WI38 (cell line): Measurements from ENCODE around the gene HTR3A.

Experiments used
- H3K4me3 ChIP-seq: 2 replicates; pipeline ENCODE4 v1.5.1; 2011; ENCODE audit warnings: low read depth, mild to moderate bottlenecking, control low read depth, low read length
- CTCF ChIP-seq: IDR thresholded peaks from 2 replicates; pipeline ENCODE4 v1.5.1; 2012; ENCODE audit warnings: low read depth, mild to moderate bottlenecking, control low read depth, low read length

The HTR3A gene

DNA sequence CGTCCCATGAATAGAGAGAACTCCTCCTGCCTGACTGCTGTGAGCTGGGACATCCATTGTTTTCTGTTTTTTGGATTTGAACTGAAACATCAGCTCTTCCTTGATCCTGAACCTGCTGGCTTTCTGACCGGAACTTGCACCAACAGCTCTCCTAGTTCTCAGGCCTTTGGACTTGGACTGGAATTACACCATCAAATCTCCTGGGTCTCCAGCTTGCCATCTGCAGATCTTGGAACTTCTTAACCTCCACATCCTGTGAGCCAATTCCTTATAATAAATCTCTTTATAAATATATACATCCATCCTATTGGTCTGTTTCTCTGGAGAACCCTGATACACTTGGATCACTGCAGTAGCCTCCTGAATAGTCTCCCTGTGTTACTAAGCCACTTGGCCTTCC, 42.1 kb downstream of the HTR3A start:
- TF ChIP-seq CTCF = no peak

DNA sequence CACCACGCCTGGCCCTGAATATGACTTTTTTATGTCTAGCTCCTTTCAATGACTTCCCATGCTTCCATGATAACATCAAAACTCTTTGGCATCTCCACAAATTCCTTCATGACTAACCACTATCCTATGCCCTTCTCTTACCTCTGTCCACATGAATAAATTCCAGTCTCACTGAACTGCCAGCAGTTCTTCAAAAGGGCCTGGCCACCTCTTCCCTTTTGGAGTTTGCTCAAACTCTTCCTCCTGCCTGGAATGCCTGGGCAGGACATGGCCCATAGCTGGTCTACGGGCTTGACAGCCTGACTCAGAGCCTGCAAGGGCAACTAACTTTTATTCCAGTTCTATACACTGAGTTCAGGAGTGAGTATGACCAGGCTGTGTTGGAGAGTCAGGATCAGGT, 42.8 kb downstream of the HTR3A start:
- no peak for TF ChIP-seq CTCF
- no peak overlapping the region for H3K4me3 ChIP-seq

More for the DNA sequence above, 42.1 kb downstream of the HTR3A start:
- H3K4me3 ChIP-seq = no peak overlapping the region

GRCh38 chr11:114019046-114019445, 44.1 kb downstream of the HTR3A start:
- no peak overlapping the region for H3K4me3 ChIP-seq

GRCh38 chr11:114019574-114019973, 44.7 kb downstream of the HTR3A start:
- H3K4me3 ChIP-seq = no peak overlapping the region
- TF ChIP-seq CTCF = no peak

More at GRCh38 chr11:114019046-114019445, 44.1 kb downstream of the HTR3A start:
- TF ChIP-seq CTCF = no peak

GRCh38 chr11:114025329-114025907, 50.5 kb downstream of the HTR3A start:
- TF ChIP-seq CTCF = no peak
- H3K4me3 ChIP-seq = no peak overlapping the region

- no peak overlapping the region for H3K4me3 ChIP-seq
- TF ChIP-seq CTCF = no peak
Measured at GRCh38 chr11:114026355-114026754, 51.4 kb downstream of the HTR3A start.

DNA sequence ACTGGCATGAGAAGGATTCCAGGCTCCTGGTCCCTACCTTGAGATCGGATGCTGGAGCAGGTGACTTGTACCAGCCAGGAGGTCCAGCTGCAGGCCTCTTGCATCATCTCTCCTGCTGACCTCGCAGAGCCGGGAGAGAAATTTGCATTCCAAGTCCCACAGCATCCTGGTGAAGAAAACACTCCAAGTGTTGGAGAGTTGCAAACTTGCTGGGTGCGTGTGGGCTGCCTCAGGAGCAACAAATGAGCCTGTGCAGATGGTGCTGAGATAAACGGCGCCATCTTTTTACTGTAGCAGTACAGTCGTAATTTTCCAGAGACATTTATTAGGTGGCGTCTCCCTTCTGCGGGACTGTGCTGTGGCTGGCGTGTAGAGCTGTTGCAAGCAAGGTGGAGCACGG, 52.5 kb downstream of the HTR3A start:
- no peak overlapping the region for H3K4me3 ChIP-seq
- TF ChIP-seq CTCF = no peak
